ENCODE measurements around the gene SYCE3. TPM values are rescaled to one million over a fixed set of nuclear protein-coding genes. Genes with fewer than 3 reads are reported as not detected.

The SYCE3 gene
- total RNA-seq, 1 experiment from 2014 or later, result not detected

DNA sequence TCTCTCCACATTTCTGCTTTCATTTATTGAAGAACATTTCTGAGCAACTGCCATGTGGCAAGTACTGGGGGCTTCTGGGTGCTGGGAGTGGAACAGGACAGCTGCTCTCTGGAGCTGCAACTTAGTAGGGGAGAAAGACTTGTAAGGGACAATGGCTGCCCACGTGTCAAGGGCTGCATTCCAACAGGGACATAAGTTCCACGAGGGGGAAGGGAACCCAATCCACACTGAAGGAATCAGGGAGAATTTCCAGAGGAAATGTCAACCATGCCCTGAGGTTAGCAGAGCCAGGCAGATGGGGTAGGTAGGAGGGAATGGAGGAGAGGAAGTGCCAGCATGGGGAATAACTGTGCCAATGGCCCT is 39.6 kb upstream of the SYCE3 start:
- no peaks in the 10 kb centered on the region for H3K9me3 ChIP-seq
- no peak for DNase-seq
- no peaks in the 10 kb centered on the region for H3K36me3 Mint-ChIP-seq (ENCODE audit: insufficient read depth, unreplicated experiment)
- H3K27me3 Mint-ChIP-seq (ENCODE audit: insufficient read depth, unreplicated experiment), result peaks cover 7% of the 10 kb centered on the region
- no peaks in the 10 kb centered on the region for H3K9me3 Mint-ChIP-seq (ENCODE audit: unreplicated experiment)
- TF ChIP-seq, protein P1, sequence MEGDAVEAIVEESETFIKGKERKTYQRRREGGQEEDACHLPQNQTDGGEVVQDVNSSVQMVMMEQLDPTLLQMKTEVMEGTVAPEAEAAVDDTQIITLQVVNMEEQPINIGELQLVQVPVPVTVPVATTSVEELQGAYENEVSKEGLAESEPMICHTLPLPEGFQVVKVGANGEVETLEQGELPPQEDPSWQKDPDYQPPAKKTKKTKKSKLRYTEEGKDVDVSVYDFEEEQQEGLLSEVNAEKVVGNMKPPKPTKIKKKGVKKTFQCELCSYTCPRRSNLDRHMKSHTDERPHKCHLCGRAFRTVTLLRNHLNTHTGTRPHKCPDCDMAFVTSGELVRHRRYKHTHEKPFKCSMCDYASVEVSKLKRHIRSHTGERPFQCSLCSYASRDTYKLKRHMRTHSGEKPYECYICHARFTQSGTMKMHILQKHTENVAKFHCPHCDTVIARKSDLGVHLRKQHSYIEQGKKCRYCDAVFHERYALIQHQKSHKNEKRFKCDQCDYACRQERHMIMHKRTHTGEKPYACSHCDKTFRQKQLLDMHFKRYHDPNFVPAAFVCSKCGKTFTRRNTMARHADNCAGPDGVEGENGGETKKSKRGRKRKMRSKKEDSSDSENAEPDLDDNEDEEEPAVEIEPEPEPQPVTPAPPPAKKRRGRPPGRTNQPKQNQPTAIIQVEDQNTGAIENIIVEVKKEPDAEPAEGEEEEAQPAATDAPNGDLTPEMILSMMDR (IDR thresholded peaks at IDR 0.05; ENCODE audit: insufficient read depth in 1 of 2, low read depth in 1 of 2, low read length in 1 of 2, severe bottlenecking in 1 of 2, unreplicated experiment in 1 of 2), result no peak
- peaks cover 5% of the 10 kb centered on the region for H3K4me1 ChIP-seq
- H3K27ac Mint-ChIP-seq (ENCODE audit: unreplicated experiment), result no peak overlapping the region
- H3K4me1 Mint-ChIP-seq (ENCODE audit: low read depth, unreplicated experiment), result peaks cover 7% of the 10 kb centered on the region
- H3K27me3 ChIP-seq (replicated peaks; ENCODE audit: control insufficient read depth, insufficient read depth, low read length), result no peaks in the 10 kb centered on the region
- H3K4me3 Mint-ChIP-seq (ENCODE audit: unreplicated experiment), result peak overlapping the region; percentile 67
- no TSS peak for BruUV-seq (replicated peaks)
- ChIA-PET POLR2A (no interaction called here), CTCF (no interaction called here)
- no peak overlapping the region for H3K4me3 ChIP-seq (ENCODE audit: low read depth, low read length)
- intact Hi-C loops (cut with micrococcal nuclease; ENCODE audit: unreplicated experiment), result no loop called here
- no peaks in the 10 kb centered on the region for H3K36me3 ChIP-seq (ENCODE audit: control insufficient read depth, insufficient read depth, low read length)

DNA sequence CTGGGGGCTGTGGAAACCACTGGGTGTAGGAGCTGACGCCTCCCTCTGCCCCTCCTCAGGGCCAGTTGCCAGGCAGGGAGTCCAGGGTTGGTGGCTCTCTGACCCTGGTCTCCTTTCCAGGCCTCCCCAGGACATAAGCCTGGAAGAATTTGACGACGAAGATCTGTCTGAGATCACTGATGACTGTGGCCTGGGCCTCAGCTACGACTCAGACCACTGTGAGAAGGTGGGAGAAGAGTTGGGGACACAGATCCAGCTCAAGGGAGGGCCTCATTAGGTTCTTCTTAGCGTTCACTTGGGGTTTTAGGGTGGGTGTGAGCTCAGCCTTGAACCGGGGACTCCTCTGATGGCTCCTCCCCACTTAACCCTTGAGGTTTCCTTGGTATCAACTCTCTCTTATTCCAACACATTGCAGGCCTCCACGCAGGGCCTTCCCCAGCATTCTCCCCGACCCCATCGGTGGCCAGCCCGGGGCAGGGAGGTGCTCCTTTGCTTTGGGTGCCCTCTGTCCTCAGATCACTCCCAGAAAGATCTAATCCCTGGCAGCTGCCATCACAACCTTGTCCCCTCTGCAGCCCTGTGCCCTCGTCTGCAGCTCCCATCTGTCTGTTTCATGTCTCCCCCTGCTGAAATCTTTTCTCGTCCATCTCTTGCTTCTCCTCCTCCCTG is 39.1 kb upstream of the SYCE3 start:
- H3K4me1 Mint-ChIP-seq (ENCODE audit: low read depth, unreplicated experiment), result peaks cover 7% of the 10 kb centered on the region
- DNase-seq, result peak in 1 of 2 experiments; percentile 23
- intact Hi-C loops (cut with micrococcal nuclease; ENCODE audit: unreplicated experiment), result no loop called here
- H3K36me3 ChIP-seq (ENCODE audit: control insufficient read depth, insufficient read depth, low read length), result no peaks in the 10 kb centered on the region
- TF ChIP-seq, protein P1 (IDR thresholded peaks at IDR 0.05; ENCODE audit: insufficient read depth in 1 of 2, low read depth in 1 of 2, low read length in 1 of 2, severe bottlenecking in 1 of 2, unreplicated experiment in 1 of 2), result no peak
- peaks cover 5% of the 10 kb centered on the region for H3K4me1 ChIP-seq
- peak overlapping the region; percentile 67 for H3K4me3 Mint-ChIP-seq (ENCODE audit: unreplicated experiment)
- no peak overlapping the region for H3K27ac Mint-ChIP-seq (ENCODE audit: unreplicated experiment)
- no peaks in the 10 kb centered on the region for H3K9me3 Mint-ChIP-seq (ENCODE audit: unreplicated experiment)
- ChIA-PET POLR2A (no interaction called here), CTCF (no interaction called here)
- H3K36me3 Mint-ChIP-seq (ENCODE audit: insufficient read depth, unreplicated experiment), result no peaks in the 10 kb centered on the region
- no TSS peak for BruUV-seq (replicated peaks)
- H3K9me3 ChIP-seq, result no peaks in the 10 kb centered on the region
- no peak overlapping the region for H3K4me3 ChIP-seq (ENCODE audit: low read depth, low read length)
- H3K27me3 Mint-ChIP-seq (ENCODE audit: insufficient read depth, unreplicated experiment), result peaks cover 7% of the 10 kb centered on the region
- H3K27me3 ChIP-seq (replicated peaks; ENCODE audit: control insufficient read depth, insufficient read depth, low read length), result no peaks in the 10 kb centered on the region

DNA sequence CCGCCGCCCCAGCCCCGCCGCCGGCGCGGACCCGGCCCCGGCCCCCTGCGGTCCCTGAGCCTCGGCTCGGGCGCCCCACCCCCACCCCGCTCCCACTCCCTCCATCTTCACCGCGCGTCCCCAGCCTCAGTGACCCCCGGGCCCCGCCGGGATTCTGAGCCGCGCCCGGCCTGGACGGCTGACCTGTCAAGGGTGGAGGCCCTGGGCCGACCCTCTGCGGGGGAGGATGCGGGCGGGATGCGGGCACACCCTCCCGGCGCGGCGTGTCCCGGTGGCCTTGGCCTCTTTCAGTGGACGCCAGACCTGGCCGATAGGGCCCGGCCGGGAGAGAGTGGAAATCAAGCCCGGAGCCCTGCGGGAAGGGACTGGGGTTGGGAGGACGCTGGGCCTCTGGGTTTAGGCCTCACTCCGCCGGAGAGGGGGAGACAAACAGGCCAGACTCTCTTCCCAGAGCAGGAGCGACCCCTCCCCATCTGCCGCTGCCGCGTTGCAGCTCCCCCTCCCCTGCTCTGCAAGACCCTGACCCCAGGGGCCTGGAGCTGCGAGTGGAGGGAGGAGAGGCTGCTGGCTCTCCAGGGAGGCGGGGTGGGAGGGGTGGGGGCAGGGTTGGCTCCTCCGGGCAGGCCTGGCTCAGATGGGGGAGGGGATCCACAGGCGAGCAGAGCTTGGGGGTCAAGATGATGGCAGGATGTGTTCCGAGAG is 38.4 kb upstream of the SYCE3 start:
- H3K27ac Mint-ChIP-seq (ENCODE audit: unreplicated experiment), result no peak overlapping the region
- ChIA-PET POLR2A (no interaction called here), CTCF (no interaction called here)
- H3K36me3 ChIP-seq (ENCODE audit: control insufficient read depth, insufficient read depth, low read length), result no peaks in the 10 kb centered on the region
- no peaks in the 10 kb centered on the region for H3K9me3 Mint-ChIP-seq (ENCODE audit: unreplicated experiment)
- H3K4me3 ChIP-seq (ENCODE audit: low read depth, low read length), result peak overlapping the region; percentile 34
- TF ChIP-seq, protein P1 (IDR thresholded peaks at IDR 0.05; ENCODE audit: insufficient read depth in 1 of 2, low read depth in 1 of 2, low read length in 1 of 2, severe bottlenecking in 1 of 2, unreplicated experiment in 1 of 2), result no peak
- no TSS peak for BruUV-seq (replicated peaks)
- intact Hi-C loops (cut with micrococcal nuclease; ENCODE audit: unreplicated experiment), result no loop called here
- H3K36me3 Mint-ChIP-seq (ENCODE audit: insufficient read depth, unreplicated experiment), result no peaks in the 10 kb centered on the region
- H3K4me1 ChIP-seq, result peaks cover 5% of the 10 kb centered on the region
- no peaks in the 10 kb centered on the region for H3K9me3 ChIP-seq
- peak overlapping the region; percentile 67 for H3K4me3 Mint-ChIP-seq (ENCODE audit: unreplicated experiment)
- H3K27me3 ChIP-seq (replicated peaks; ENCODE audit: control insufficient read depth, insufficient read depth, low read length), result no peaks in the 10 kb centered on the region
- peaks cover 7% of the 10 kb centered on the region for H3K4me1 Mint-ChIP-seq (ENCODE audit: low read depth, unreplicated experiment)
- H3K27me3 Mint-ChIP-seq (ENCODE audit: insufficient read depth, unreplicated experiment), result peaks cover 7% of the 10 kb centered on the region
- peak in 1 of 2 experiments; percentile 26 for DNase-seq

All from Caco-2 (cell line).